ENCODE data around the gene MPHOSPH8.
"Not testable (repeated sequence)": the region's sequence is repeated elsewhere in the genome, so short reads cannot be mapped to it uniquely, and the experiment has no call there.

The MPHOSPH8 gene

GRCh38 chr13:19634256-19634740 lies 839 bp downstream of the MPHOSPH8 start:
- no peak for DNase-seq

- not testable (repeated sequence) for DNase-seq
Observed at GRCh38 chr13:19635926-19636325, 2.5 kb downstream of the MPHOSPH8 start.

GRCh38 chr13:19643652-19644051 lies 10.2 kb downstream of the MPHOSPH8 start:
- DNase-seq: no peak

GRCh38 chr13:19645000-19645399 lies 11.5 kb downstream of the MPHOSPH8 start:
- DNase-seq: no peak

GRCh38 chr13:19646063-19646462 lies 12.6 kb downstream of the MPHOSPH8 start:
- no peak for DNase-seq

GRCh38 chr13:19650742-19651141 lies 17.3 kb downstream of the MPHOSPH8 start:
- DNase-seq: no peak

- no peak for DNase-seq
Observed at GRCh38 chr13:19657872-19658591, 24.6 kb downstream of the MPHOSPH8 start.

- DNase-seq: no peak
Observed at GRCh38 chr13:19658831-19659230, 25.4 kb downstream of the MPHOSPH8 start.

GRCh38 chr13:19661126-19661525 lies 27.7 kb downstream of the MPHOSPH8 start:
- DNase-seq: no peak

- no peak for DNase-seq
Observed at GRCh38 chr13:19661561-19661960, 28.1 kb downstream of the MPHOSPH8 start.

GRCh38 chr13:19663416-19663979 lies 30.0 kb downstream of the MPHOSPH8 start:
- no peak for DNase-seq

- no peak for DNase-seq
Observed at GRCh38 chr13:19664481-19665230, 31.2 kb downstream of the MPHOSPH8 start.

- no peak for DNase-seq
Observed at GRCh38 chr13:19665427-19665859, 32.0 kb downstream of the MPHOSPH8 start.

- DNase-seq: no peak
Observed at GRCh38 chr13:19668778-19669177, 35.3 kb downstream of the MPHOSPH8 start.

GRCh38 chr13:19670147-19670546 lies 36.7 kb downstream of the MPHOSPH8 start:
- DNase-seq: no peak

GRCh38 chr13:19672990-19673389 lies 39.5 kb downstream of the MPHOSPH8 start:
- DNase-seq: no peak

- no peak for DNase-seq
Observed at GRCh38 chr13:19673473-19674430, 40.3 kb downstream of the MPHOSPH8 start.

- DNase-seq: no peak
Observed at GRCh38 chr13:19674898-19675297, 41.4 kb downstream of the MPHOSPH8 start.

- no peak for DNase-seq
Observed at GRCh38 chr13:19676168-19676567, 42.7 kb downstream of the MPHOSPH8 start.

- no peak for DNase-seq
Observed at GRCh38 chr13:19680751-19681150, 47.3 kb downstream of the MPHOSPH8 start.

- no peak for DNase-seq
Observed at GRCh38 chr13:19681517-19681916, 48.1 kb downstream of the MPHOSPH8 start.

GRCh38 chr13:19685034-19685433 lies 51.6 kb downstream of the MPHOSPH8 start:
- DNase-seq: no peak

GRCh38 chr13:19685437-19685836 lies 52.0 kb downstream of the MPHOSPH8 start:
- no peak for DNase-seq
